Stomach (tissue), 4 donors: ENCODE measurements around the gene CCDC110.

Experiments used
- EP300 ChIP-seq: sonication (generic); formaldehyde crosslinking; IDR thresholded peaks from one replicate; pipeline ENCODE4 v1.6.1; 2017; ENCODE audit warnings: antibody characterized with exemption
- POLR2A ChIP-seq, 4 donors: fragments of 450-650 bp; IDR thresholded peaks; one replicate each; pipeline ENCODE4 v1.6.1; 2016; ENCODE audit warnings: antibody characterized with exemption in 4 of 4, control low read depth in 2 of 4, mild to moderate bottlenecking in 1 of 4, moderate library complexity in 1 of 4
- POLR2AphosphoS5 ChIP-seq, 3 donors: sonication (generic); formaldehyde crosslinking; IDR thresholded peaks; one replicate each; pipeline ENCODE4 v1.6.1; 2016; ENCODE audit warnings: antibody characterized with exemption in 3 of 3
- TF ChIP-seq, protein P1 (sequence below), 7 experiments: fragments of 450-650 bp in 4 of 7; fragments of 200-600 bp in 3 of 7; sonication (generic) in 3 of 7; IDR thresholded peaks; one replicate each; pipeline ENCODE4 v1.5.1; 2016 to 2019; ENCODE audit warnings: antibody characterized with exemption in 7 of 7, control low read depth in 2 of 7, mild to moderate bottlenecking in 1 of 7

DNA sequence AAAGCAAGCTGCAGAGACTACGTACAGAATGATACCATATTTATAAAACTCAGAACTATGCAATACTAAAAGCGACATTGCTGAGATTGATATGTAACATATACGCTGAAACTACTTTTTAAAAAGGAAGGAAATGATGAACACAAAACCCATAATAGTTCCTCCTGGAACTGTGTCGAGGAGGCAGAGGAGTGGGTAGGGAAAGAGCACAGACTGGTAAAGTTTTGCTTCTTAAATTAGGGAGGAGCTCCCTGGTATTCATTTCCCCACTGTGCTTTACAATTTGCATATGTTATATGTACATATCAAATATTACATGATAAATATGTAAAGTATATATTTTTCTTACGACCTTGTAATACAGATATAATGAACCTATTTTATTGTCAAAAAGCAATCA is 59.7 kb downstream of the CCDC110 start:
- TF ChIP-seq, protein P1, sequence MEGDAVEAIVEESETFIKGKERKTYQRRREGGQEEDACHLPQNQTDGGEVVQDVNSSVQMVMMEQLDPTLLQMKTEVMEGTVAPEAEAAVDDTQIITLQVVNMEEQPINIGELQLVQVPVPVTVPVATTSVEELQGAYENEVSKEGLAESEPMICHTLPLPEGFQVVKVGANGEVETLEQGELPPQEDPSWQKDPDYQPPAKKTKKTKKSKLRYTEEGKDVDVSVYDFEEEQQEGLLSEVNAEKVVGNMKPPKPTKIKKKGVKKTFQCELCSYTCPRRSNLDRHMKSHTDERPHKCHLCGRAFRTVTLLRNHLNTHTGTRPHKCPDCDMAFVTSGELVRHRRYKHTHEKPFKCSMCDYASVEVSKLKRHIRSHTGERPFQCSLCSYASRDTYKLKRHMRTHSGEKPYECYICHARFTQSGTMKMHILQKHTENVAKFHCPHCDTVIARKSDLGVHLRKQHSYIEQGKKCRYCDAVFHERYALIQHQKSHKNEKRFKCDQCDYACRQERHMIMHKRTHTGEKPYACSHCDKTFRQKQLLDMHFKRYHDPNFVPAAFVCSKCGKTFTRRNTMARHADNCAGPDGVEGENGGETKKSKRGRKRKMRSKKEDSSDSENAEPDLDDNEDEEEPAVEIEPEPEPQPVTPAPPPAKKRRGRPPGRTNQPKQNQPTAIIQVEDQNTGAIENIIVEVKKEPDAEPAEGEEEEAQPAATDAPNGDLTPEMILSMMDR (IDR thresholded peaks at IDR 0.05), result no peak
- TF ChIP-seq POLR2A (IDR thresholded peaks at IDR 0.05) (no peak), EP300 (no peak), POLR2AphosphoS5 (IDR thresholded peaks at IDR 0.05) (no peak)
